ENCODE measurements around the gene ZNF423.
A peak's percentile ranks its signal among the peaks of the same experiment; 100 is the strongest.

The ZNF423 gene

DNA sequence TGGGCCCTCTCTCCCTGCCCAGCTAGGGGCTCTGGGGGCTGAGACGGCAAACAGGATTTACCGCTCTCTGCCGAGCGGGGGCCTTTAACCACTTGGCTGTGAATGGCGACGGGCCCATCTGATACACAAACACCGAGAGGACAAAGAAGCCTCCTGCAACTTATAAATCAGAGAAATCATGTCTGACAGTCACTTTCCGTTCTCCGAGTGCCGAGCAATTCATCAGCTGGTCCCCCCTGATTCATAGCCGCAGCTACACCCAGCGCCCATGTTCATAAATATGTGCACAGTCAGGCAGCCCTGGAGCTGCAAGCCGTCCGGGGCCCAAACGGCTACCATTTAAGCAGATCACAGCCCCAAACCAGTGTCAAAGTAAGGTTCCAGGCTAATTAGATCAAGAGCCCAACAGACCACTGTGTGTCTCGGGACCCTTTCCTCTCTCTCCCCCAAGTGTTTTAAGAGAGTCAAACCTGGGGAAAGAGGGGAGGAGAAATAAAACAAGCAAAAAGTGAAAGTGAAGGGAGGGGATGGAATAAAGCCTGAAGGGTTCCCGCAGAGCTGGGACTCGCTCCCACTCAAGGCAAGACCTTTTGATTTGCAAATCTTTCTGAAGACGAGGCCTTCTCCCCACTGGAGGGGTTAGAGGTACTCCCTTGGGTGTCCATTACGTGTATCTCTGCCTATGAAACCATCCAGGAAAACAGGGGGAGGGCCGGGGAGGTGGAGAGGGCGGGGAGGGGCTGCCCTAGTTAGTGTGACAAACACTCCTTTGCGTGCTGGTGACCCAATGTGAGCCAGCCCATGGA lies 327.6 kb downstream of the ZNF423 start:
- no peaks in the 10 kb centered on the region for H3K9me3 ChIP-seq (ENCODE audit: insufficient read depth, low read length, severe bottlenecking)
- DNase-seq (no peak), ATAC-seq (ENCODE audit: insufficient read depth, low read depth) (no peak)
- no peak overlapping the region; the same call in 1 of the 2 replicates for H2AFZ ChIP-seq (ENCODE audit: low read depth, low read length)
- H3K36me3 ChIP-seq (ENCODE audit: insufficient read depth, low read length), result no peaks in the 10 kb centered on the region
- no peak overlapping the region for H3K9ac ChIP-seq (ENCODE audit: low read depth, low read length)
- H3K4me3 ChIP-seq (ENCODE audit: low read depth in 1 of 2, low read length in 2 of 2), result no peak overlapping the region
- no peaks in the 10 kb centered on the region for H3K79me2 ChIP-seq (ENCODE audit: insufficient read depth, low read length)
- no peak overlapping the region for H3K4me2 ChIP-seq (ENCODE audit: insufficient read depth, low read length)
- TF ChIP-seq, protein P1, sequence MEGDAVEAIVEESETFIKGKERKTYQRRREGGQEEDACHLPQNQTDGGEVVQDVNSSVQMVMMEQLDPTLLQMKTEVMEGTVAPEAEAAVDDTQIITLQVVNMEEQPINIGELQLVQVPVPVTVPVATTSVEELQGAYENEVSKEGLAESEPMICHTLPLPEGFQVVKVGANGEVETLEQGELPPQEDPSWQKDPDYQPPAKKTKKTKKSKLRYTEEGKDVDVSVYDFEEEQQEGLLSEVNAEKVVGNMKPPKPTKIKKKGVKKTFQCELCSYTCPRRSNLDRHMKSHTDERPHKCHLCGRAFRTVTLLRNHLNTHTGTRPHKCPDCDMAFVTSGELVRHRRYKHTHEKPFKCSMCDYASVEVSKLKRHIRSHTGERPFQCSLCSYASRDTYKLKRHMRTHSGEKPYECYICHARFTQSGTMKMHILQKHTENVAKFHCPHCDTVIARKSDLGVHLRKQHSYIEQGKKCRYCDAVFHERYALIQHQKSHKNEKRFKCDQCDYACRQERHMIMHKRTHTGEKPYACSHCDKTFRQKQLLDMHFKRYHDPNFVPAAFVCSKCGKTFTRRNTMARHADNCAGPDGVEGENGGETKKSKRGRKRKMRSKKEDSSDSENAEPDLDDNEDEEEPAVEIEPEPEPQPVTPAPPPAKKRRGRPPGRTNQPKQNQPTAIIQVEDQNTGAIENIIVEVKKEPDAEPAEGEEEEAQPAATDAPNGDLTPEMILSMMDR (IDR thresholded peaks at IDR 0.05; ENCODE audit: borderline replicate concordance, extremely low read depth, low read length, poor library complexity, severe bottlenecking), result no peak
- TF ChIP-seq EZH2 (IDR thresholded peaks at IDR 0.05; ENCODE audit: borderline replicate concordance, low read depth, low read length, severe bottlenecking), result no peak
- H4K20me1 ChIP-seq (ENCODE audit: insufficient read depth, low read length), result no peaks in the 10 kb centered on the region
- peak overlapping the region; percentile 51 for H3K27ac ChIP-seq (ENCODE audit: low read length)
- H3K27me3 ChIP-seq (ENCODE audit: insufficient read depth, low read length, poor library complexity), result no peaks in the 10 kb centered on the region
- peaks cover 46% of the 10 kb centered on the region for H3K4me1 ChIP-seq (ENCODE audit: insufficient read depth, low read length)

- DNase-seq (no peak), ATAC-seq (ENCODE audit: insufficient read depth, low read depth) (no peak)
- no peak overlapping the region for H3K4me3 ChIP-seq (ENCODE audit: low read depth in 1 of 2, low read length in 2 of 2)
- peak overlapping the region; percentile 51; the same call in 1 of the 2 replicates for H3K27ac ChIP-seq (ENCODE audit: low read length)
- H3K9me3 ChIP-seq (ENCODE audit: insufficient read depth, low read length, severe bottlenecking), result no peaks in the 10 kb centered on the region
- TF ChIP-seq, protein P1 (IDR thresholded peaks at IDR 0.05; ENCODE audit: borderline replicate concordance, extremely low read depth, low read length, poor library complexity, severe bottlenecking), result no peak
- TF ChIP-seq EZH2 (IDR thresholded peaks at IDR 0.05; ENCODE audit: borderline replicate concordance, low read depth, low read length, severe bottlenecking), result no peak
- H3K36me3 ChIP-seq (ENCODE audit: insufficient read depth, low read length), result no peaks in the 10 kb centered on the region
- H3K27me3 ChIP-seq (ENCODE audit: insufficient read depth, low read length, poor library complexity), result no peaks in the 10 kb centered on the region
- H3K9ac ChIP-seq (ENCODE audit: low read depth, low read length), result no peak overlapping the region
- H3K4me1 ChIP-seq (ENCODE audit: insufficient read depth, low read length), result peaks cover 53% of the 10 kb centered on the region
- H2AFZ ChIP-seq (ENCODE audit: low read depth, low read length), result no peak overlapping the region
- H4K20me1 ChIP-seq (ENCODE audit: insufficient read depth, low read length), result no peaks in the 10 kb centered on the region
- no peaks in the 10 kb centered on the region for H3K79me2 ChIP-seq (ENCODE audit: insufficient read depth, low read length)
- no peak overlapping the region for H3K4me2 ChIP-seq (ENCODE audit: insufficient read depth, low read length)
Measured at GRCh38 chr16:49527611-49528010, 328.3 kb downstream of the ZNF423 start.

DNA sequence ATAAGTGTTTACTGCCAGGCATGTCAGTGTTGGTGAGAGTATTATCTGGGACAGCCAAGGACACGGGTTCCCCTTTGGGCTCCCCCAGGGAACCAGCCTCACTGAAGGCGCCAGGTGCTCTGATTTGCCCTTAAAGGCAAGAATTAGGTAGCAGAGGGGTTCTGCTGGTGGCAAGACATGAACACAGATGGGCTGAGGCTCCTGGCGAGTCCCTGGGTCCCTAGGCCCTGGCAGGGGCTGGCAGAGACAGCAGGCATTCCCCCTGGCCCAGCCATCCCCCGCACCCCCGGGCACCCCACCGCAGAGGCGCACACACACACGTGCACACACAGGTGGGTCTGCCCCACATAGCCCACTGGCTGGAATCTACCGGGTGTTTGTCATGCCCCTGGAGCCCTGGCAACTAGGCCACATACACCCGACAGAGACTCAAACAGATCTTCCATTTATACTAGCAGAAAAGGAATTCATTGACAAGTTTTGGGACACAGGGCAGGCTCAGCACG lies 329.0 kb downstream of the ZNF423 start:
- Histone ChIP-seq H3K9me3 (ENCODE audit: insufficient read depth, low read length, severe bottlenecking) (no peaks in the 10 kb centered on the region), H3K36me3 (ENCODE audit: insufficient read depth, low read length) (no peaks in the 10 kb centered on the region), H4K20me1 (ENCODE audit: insufficient read depth, low read length) (no peaks in the 10 kb centered on the region), H3K4me1 (ENCODE audit: insufficient read depth, low read length) (peaks cover 60% of the 10 kb centered on the region), H3K27ac (ENCODE audit: low read length) (peak overlapping the region; percentile 92; the same call in 1 of the 2 replicates), H3K79me2 (ENCODE audit: insufficient read depth, low read length) (no peaks in the 10 kb centered on the region), H3K4me2 (ENCODE audit: insufficient read depth, low read length) (no peak overlapping the region), H3K4me3 (ENCODE audit: low read depth in 1 of 2, low read length in 2 of 2) (no peak overlapping the region), H3K27me3 (ENCODE audit: insufficient read depth, low read length, poor library complexity) (no peaks in the 10 kb centered on the region), H3K9ac (ENCODE audit: low read depth, low read length) (no peak overlapping the region), H2AFZ (ENCODE audit: low read depth, low read length) (no peak overlapping the region)
- ATAC-seq (ENCODE audit: insufficient read depth, low read depth) (no peak), DNase-seq (no peak)
- TF ChIP-seq, protein P1 (IDR thresholded peaks at IDR 0.05; ENCODE audit: borderline replicate concordance, extremely low read depth, low read length, poor library complexity, severe bottlenecking), result no peak
- TF ChIP-seq EZH2 (IDR thresholded peaks at IDR 0.05; ENCODE audit: borderline replicate concordance, low read depth, low read length, severe bottlenecking), result no peak
